CD14-positive monocyte (primary cell): ENCODE results near the gene OLFM3. TPM values are rescaled to one million over a fixed set of nuclear protein-coding genes. Genes with fewer than 3 reads are reported as not detected.

Experiments used
- DNase-seq, 3 donors: peaks; one replicate each; pipeline ENCODE4 v3.0.0-alpha.2; 2011 to 2022
- H2AFZ ChIP-seq: 2 replicates; pipeline ENCODE4 v1.6.0; 2012; ENCODE audit warnings: mild to moderate bottlenecking, low read depth, low read length, inconsistent platforms; ENCODE audit not compliant: insufficient read depth, poor library complexity, severe bottlenecking
- H3K27ac ChIP-seq, 2 donors: 1 replicate in 1 of 2; 2 replicates in 1 of 2; pipeline ENCODE4 v1.5.1; 2012 to 2013; ENCODE audit warnings: low read length in 2 of 2, control low read depth in 1 of 2, inconsistent platforms in 1 of 2, low read depth in 1 of 2, mild to moderate bottlenecking in 1 of 2
- H3K27me3 ChIP-seq, 2 donors: one replicate each; pipeline versions ENCODE4 v1.6.0 to v1.6.1; 2011 to 2013; ENCODE audit warnings: low read length in 2 of 2; ENCODE audit not compliant: control insufficient read depth in 2 of 2, insufficient read depth in 2 of 2
- H3K36me3 ChIP-seq, 2 donors: replicated peaks in 1 of 2; 1 replicate in 1 of 2; 2 replicates in 1 of 2; pipeline versions ENCODE4 v1.5.1 to v1.6.1; 2012 to 2013; ENCODE audit warnings: low read length in 2 of 2, control low read depth in 1 of 2, inconsistent platforms in 1 of 2, mild to moderate bottlenecking in 1 of 2; ENCODE audit not compliant: insufficient read depth in 2 of 2, control insufficient read depth in 1 of 2
- H3K4me1 ChIP-seq, 2 donors: 1 replicate in 1 of 2; 2 replicates in 1 of 2; pipeline versions ENCODE4 v1.5.1 to v1.6.1; 2012 to 2013; ENCODE audit warnings: low read length in 2 of 2, control low read depth in 1 of 2, inconsistent platforms in 1 of 2, mild to moderate bottlenecking in 1 of 2, moderate library complexity in 1 of 2; ENCODE audit not compliant: insufficient read depth in 2 of 2, control insufficient read depth in 1 of 2
- H3K4me2 ChIP-seq: replicated peaks from 2 replicates; pipeline ENCODE3; 2012; ENCODE audit warnings: low read length, moderate library complexity, mild to moderate bottlenecking; ENCODE audit not compliant: poor library complexity, severe bottlenecking; ENCODE audit errors: extremely low read depth
- H3K4me3 ChIP-seq, 3 experiments: fragments of 200-600 bp in 1 of 3; sonication (generic) in 1 of 3; replicated peaks in 1 of 3; 1 replicate in 2 of 3; 2 replicates in 1 of 3; pipeline ENCODE4 v1.5.1; 2011 to 2013; ENCODE audit warnings: low read length in 3 of 3, mild to moderate bottlenecking in 3 of 3, control low read depth in 2 of 3, low read depth in 2 of 3, inconsistent platforms in 1 of 3, moderate library complexity in 1 of 3
- H3K79me2 ChIP-seq: 2 replicates; pipeline ENCODE4 v1.6.0; 2012; ENCODE audit warnings: mild to moderate bottlenecking, control low read depth, inconsistent platforms, low read length, moderate library complexity; ENCODE audit not compliant: insufficient read depth
- H3K9ac ChIP-seq: 2 replicates; pipeline ENCODE4 v1.6.0; 2017; ENCODE audit warnings: low read length, mild to moderate bottlenecking; ENCODE audit not compliant: insufficient read depth, poor library complexity, severe bottlenecking
- H3K9me3 ChIP-seq, 2 donors: replicated peaks in 1 of 2; 1 replicate in 1 of 2; 2 replicates in 1 of 2; pipeline versions ENCODE4 v1.5.1 to v1.6.1; 2012 to 2013; ENCODE audit warnings: low read length in 2 of 2, control low read depth in 1 of 2; ENCODE audit not compliant: control insufficient read depth in 1 of 2, insufficient read depth in 1 of 2
- H4K20me1 ChIP-seq: 2 replicates; pipeline ENCODE4 v1.6.0; 2012; ENCODE audit warnings: mild to moderate bottlenecking, low read length, control low read depth, moderate library complexity; ENCODE audit not compliant: insufficient read depth
- H3K27ac Mint-ChIP-seq, 7 donors: one replicate each; pipeline ENCODE4 v1.8.0; 2020; ENCODE audit warnings: mild to moderate bottlenecking in 7 of 7, mixed read lengths in 7 of 7, moderate library complexity in 6 of 7, inconsistent platforms in 2 of 7
- H3K27me3 Mint-ChIP-seq, 3 donors: one replicate each; pipeline ENCODE4 v1.8.0; 2021 to 2022; ENCODE audit warnings: low read depth in 3 of 3, mild to moderate bottlenecking in 3 of 3, mixed read lengths in 3 of 3, moderate library complexity in 3 of 3, inconsistent platforms in 1 of 3
- H3K36me3 Mint-ChIP-seq, 2 donors: one replicate each; pipeline ENCODE4 v1.8.0; 2020; ENCODE audit warnings: mixed read lengths in 2 of 2, inconsistent platforms in 1 of 2, mild to moderate bottlenecking in 1 of 2
- H3K4me1 Mint-ChIP-seq: one replicate; pipeline ENCODE4 v1.8.0; 2020; ENCODE audit warnings: mild to moderate bottlenecking, mixed read lengths
- H3K4me3 Mint-ChIP-seq, 2 donors: one replicate each; pipeline ENCODE4 v1.8.0; 2020; ENCODE audit warnings: mild to moderate bottlenecking in 2 of 2, mixed read lengths in 2 of 2, moderate library complexity in 1 of 2
- H3K9me3 Mint-ChIP-seq, 7 donors: one replicate each; pipeline ENCODE4 v1.8.0; 2020 to 2022; ENCODE audit warnings: mixed read lengths in 7 of 7, mild to moderate bottlenecking in 6 of 7, moderate library complexity in 6 of 7, inconsistent platforms in 2 of 7
- WGBS: methylation state at CpG from one replicate; pipeline ENCODE4 v1.1.5; 2013; ENCODE audit warnings: missing lambda C conversion rate; ENCODE audit not compliant: insufficient coverage; 5-methylcytosine and 5-hydroxymethylcytosine counted together
- intact Hi-C, 2 donors: fragments of 100-400 bp; cut with micrococcal nuclease; formaldehyde crosslinking; loops; one replicate each; pipeline versions ENCODE4 v1.15.0 to v1.15.1; 2023
- polyA minus RNA-seq: library from RNA; depleted of rRNA, polyadenylated mRNA; stranded (reverse); fragments of >200 nt; gene quantifications from 2 replicates; pipeline ENCODE4 v1.2.3, GENCODE V29; 2012
- polyA plus RNA-seq, 3 donors: library from polyadenylated mRNA; depleted of rRNA in 1 of 3; unstranded in 2 of 3; stranded (reverse) in 1 of 3; fragments of 300-500 nt in 2 of 3; fragments of >200 nt in 1 of 3; fragmentation: Illumina TruSeq in 2 of 3; gene quantifications; 1 replicate in 2 of 3; 2 replicates in 1 of 3; pipeline ENCODE4 v1.2.3, GENCODE V29; 2012 to 2021
- total RNA-seq, 12 experiments: library from RNA in 1 of 12; stranded (reverse) in 1 of 12; fragments of 120-200 nt in 1 of 12; gene quantifications; one replicate each; pipeline ENCODE4 v1.2.4 and lab custom pipeline; 2013 to 2026; ENCODE audit warnings: mixed read lengths in 6 of 12, inconsistent platforms in 1 of 12
- TF ChIP-seq, protein P1 (sequence below): fragments of 200-600 bp; IDR thresholded peaks from one replicate; pipeline ENCODE4 v1.8.0; 2022; ENCODE audit warnings: antibody characterized with exemption, mild to moderate bottlenecking

The OLFM3 gene
- total RNA-seq (2013) = not detected
- not detected for polyA plus RNA-seq
- polyA minus RNA-seq = not detected in 2 replicates
- total RNA-seq (lab: John Stamatoyannopoulos, UW) = 0 to 1.2 (median 0.07) reads per million in 11 experiments

DNA sequence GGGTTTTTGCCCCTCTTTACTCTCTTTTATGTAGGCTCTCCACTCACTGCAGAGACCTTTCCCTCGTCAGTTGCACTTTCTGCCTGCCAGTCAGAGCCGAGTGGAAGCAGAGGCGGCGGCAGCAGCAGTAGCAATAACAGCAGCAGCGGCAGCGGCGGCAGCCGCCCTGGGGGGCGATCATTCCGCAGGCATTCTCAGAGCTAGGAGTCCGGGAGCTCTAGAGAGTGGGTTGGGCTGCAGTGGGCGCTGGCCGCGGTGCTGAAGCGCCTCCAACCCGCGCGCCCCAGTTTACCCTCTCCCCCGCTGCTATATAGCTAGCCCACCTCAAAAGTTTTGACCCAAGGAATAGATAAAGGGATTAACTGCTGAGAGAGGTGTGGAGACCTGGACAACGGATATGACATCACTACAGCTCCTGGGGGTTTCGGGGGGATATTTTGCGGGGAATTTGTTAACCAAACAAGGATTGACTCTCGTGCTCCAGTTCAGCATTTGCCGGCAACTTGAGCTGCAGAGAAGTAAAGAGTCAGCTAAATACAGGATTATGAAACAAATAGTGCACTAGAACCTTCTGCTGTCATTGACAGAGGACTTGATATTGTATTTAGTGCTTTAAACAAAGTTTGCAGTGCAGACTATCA, at the start of gene OLFM3:
Gene OLFM3, minus strand, starts transcription at position 102 of the 641 bp plus-strand sequence.
- no peaks in the 10 kb centered on the region for H3K36me3 ChIP-seq
- H3K36me3 Mint-ChIP-seq = no peaks in the 10 kb centered on the region

DNA sequence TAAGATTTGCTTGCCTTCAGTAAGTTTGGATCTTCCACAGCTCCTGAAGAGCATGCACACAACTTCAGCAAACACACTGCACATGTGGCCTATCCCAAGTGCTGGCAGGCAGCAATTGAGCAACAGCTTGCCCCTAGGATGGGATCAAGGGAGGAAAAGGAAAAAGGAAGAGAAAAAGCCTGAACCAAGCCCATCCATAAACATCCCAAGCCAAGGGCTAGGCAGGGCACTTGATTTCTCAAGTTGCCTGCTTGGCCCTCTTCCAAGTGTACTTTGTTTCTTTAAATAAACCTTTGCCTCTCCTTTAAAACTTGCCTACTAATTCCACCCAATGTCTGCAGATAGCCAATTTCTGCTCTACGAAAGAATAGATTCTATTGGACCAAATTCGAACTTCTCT, 49.0 kb upstream of the OLFM3 start:
- H2AFZ ChIP-seq = no peak overlapping the region
- TF ChIP-seq, protein P1, sequence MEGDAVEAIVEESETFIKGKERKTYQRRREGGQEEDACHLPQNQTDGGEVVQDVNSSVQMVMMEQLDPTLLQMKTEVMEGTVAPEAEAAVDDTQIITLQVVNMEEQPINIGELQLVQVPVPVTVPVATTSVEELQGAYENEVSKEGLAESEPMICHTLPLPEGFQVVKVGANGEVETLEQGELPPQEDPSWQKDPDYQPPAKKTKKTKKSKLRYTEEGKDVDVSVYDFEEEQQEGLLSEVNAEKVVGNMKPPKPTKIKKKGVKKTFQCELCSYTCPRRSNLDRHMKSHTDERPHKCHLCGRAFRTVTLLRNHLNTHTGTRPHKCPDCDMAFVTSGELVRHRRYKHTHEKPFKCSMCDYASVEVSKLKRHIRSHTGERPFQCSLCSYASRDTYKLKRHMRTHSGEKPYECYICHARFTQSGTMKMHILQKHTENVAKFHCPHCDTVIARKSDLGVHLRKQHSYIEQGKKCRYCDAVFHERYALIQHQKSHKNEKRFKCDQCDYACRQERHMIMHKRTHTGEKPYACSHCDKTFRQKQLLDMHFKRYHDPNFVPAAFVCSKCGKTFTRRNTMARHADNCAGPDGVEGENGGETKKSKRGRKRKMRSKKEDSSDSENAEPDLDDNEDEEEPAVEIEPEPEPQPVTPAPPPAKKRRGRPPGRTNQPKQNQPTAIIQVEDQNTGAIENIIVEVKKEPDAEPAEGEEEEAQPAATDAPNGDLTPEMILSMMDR = no peak
- H4K20me1 ChIP-seq = no peaks in the 10 kb centered on the region
- peaks cover 0 to 9% (median 2%) of the 10 kb centered on the region in 7 donors for H3K9me3 Mint-ChIP-seq
- H3K9ac ChIP-seq = no peak overlapping the region
- intact Hi-C loops = no loop called here
- H3K36me3 ChIP-seq = no peaks in the 10 kb centered on the region
- H3K4me3 Mint-ChIP-seq = no peak overlapping the region
- no peak overlapping the region for H3K4me2 ChIP-seq
- H3K27ac Mint-ChIP-seq = no peak overlapping the region
- H3K4me1 Mint-ChIP-seq = no peaks in the 10 kb centered on the region
- no peak overlapping the region for H3K4me3 ChIP-seq
- WGBS = 79% methylated on average over 2 of the region's 2 CpGs
- no peak for DNase-seq
- H3K27me3 ChIP-seq = no peaks in the 10 kb centered on the region
- H3K9me3 ChIP-seq = peaks cover 0 to 4% of the 10 kb centered on the region in 2 donors
- H3K36me3 Mint-ChIP-seq = no peaks in the 10 kb centered on the region
- H3K4me1 ChIP-seq = no peaks in the 10 kb centered on the region
- no peaks in the 10 kb centered on the region for H3K79me2 ChIP-seq
- peaks cover 0 to 1% (median 0%) of the 10 kb centered on the region in 3 donors for H3K27me3 Mint-ChIP-seq
- H3K27ac ChIP-seq = no peak overlapping the region

More for the DNA sequence above, at the start of gene OLFM3:
- no peaks in the 10 kb centered on the region for H4K20me1 ChIP-seq
- H2AFZ ChIP-seq = no peak within 1 kb of the TSS
- H3K79me2 ChIP-seq = no peaks in the 10 kb centered on the region
- H3K4me1 ChIP-seq = no peaks in the 10 kb centered on the region
- H3K9me3 ChIP-seq = peaks cover 0 to 5% of the 10 kb centered on the region in 2 donors
- WGBS = 12% methylated on average over 14 of the region's 24 CpGs
- no peak within 1 kb of the TSS for H3K9ac ChIP-seq
- H3K4me2 ChIP-seq = no peak within 1 kb of the TSS
- Mint-ChIP-seq H3K27me3 (peaks cover 9 to 15% (median 13%) of the 10 kb centered on the region in 3 donors), H3K9me3 (peaks cover 0 to 5% (median 0%) of the 10 kb centered on the region in 7 donors), H3K4me1 (no peaks in the 10 kb centered on the region), H3K27ac (no peak within 1 kb of the TSS), H3K4me3 (no peak within 1 kb of the TSS)
- TF ChIP-seq, protein P1 = no peak
- DNase-seq = no peak
- no peak within 1 kb of the TSS for H3K4me3 ChIP-seq
- intact Hi-C loops = no loop called here
- peaks cover 2 to 16% of the 10 kb centered on the region in 2 donors for H3K27me3 ChIP-seq
- H3K27ac ChIP-seq = no peak within 1 kb of the TSS
